Sigmoid colon (tissue), 4 donors: Measurements from ENCODE around the gene ZNF556.

Experiments used
- CTCF ChIP-seq, 4 experiments: fragments of 450-650 bp in 3 of 4; fragments of 200-600 bp in 1 of 4; IDR thresholded peaks; one replicate each; pipeline ENCODE4 v1.5.1; 2016 to 2019; ENCODE audit warnings: antibody characterized with exemption in 4 of 4, mild to moderate bottlenecking in 3 of 4, moderate library complexity in 2 of 4
- EP300 ChIP-seq, 4 donors: sonication (generic); formaldehyde crosslinking; IDR thresholded peaks; one replicate each; pipeline ENCODE4 v1.6.1; 2017; ENCODE audit warnings: antibody characterized with exemption in 4 of 4
- POLR2A ChIP-seq, 2 donors: fragments of 450-650 bp; IDR thresholded peaks; one replicate each; pipeline ENCODE4 v1.6.1; 2016; ENCODE audit warnings: antibody characterized with exemption in 2 of 2, mild to moderate bottlenecking in 2 of 2, moderate library complexity in 2 of 2
- POLR2AphosphoS5 ChIP-seq, 4 donors: sonication (generic); formaldehyde crosslinking; IDR thresholded peaks; one replicate each; pipeline ENCODE4 v1.6.1; 2017; ENCODE audit warnings: antibody characterized with exemption in 4 of 4

GRCh38 chr19:2885736-2886135 is 18.6 kb downstream of the ZNF556 start:
- no peak for TF ChIP-seq EP300 (IDR thresholded peaks at IDR 0.05)
- no peak for TF ChIP-seq POLR2A (IDR thresholded peaks at IDR 0.05)
- no peak for TF ChIP-seq CTCF (IDR thresholded peaks at IDR 0.05)
- no peak for TF ChIP-seq POLR2AphosphoS5 (IDR thresholded peaks at IDR 0.05)
